Tibial artery (tissue), 4 donors: ENCODE data around the gene ZNF181.

Experiments used
- DNase-seq, 2 donors: peaks; one replicate each; pipeline ENCODE4 v3.0.0-alpha.2; 2019
- H3K27ac ChIP-seq, 2 donors: fragments of 200-600 bp; sonication (generic) in 1 of 2; 1 replicate in 1 of 2; 2 replicates in 1 of 2; pipeline ENCODE4 v1.5.1; 2018 to 2019; ENCODE audit warnings: mild to moderate bottlenecking in 1 of 2
- H3K27me3 ChIP-seq, 2 donors: fragments of 200-600 bp; sonication (generic) in 1 of 2; one replicate each; pipeline versions ENCODE4 v1.5.1 to v1.6.0; 2016 to 2019
- H3K36me3 ChIP-seq, 3 donors: fragments of 200-600 bp; sonication (generic) in 2 of 3; one replicate each; pipeline ENCODE4 v1.5.1; 2016 to 2019; ENCODE audit warnings: mild to moderate bottlenecking in 2 of 3
- H3K4me1 ChIP-seq, 4 donors: fragments of 200-600 bp; sonication (generic) in 2 of 4; 1 replicate in 3 of 4; 2 replicates in 1 of 4; pipeline ENCODE4 v1.5.1; 2016 to 2019
- H3K4me3 ChIP-seq, 2 donors: fragments of 200-600 bp; sonication (generic) in 1 of 2; 1 replicate in 1 of 2; 2 replicates in 1 of 2; pipeline ENCODE4 v1.5.1; 2018 to 2019; ENCODE audit warnings: mild to moderate bottlenecking in 2 of 2
- H3K9me3 ChIP-seq, 3 donors: fragments of 200-600 bp; sonication (generic) in 1 of 3; one replicate each; pipeline ENCODE4 v1.5.1; 2016 to 2019
- CTCF ChIP-seq, 2 experiments: fragments of 200-600 bp in 1 of 2; fragments of 450-650 bp in 1 of 2; IDR thresholded peaks; one replicate each; pipeline ENCODE4 v1.5.1; 2017 to 2019; ENCODE audit warnings: antibody characterized with exemption in 2 of 2, mild to moderate bottlenecking in 1 of 2, moderate library complexity in 1 of 2
- intact Hi-C: fragments of 100-400 bp; cut with DNase I; formaldehyde crosslinking; loops from one replicate; pipeline ENCODE4 v1.15.0; 2023; ENCODE audit warnings: low total_unique reads

Gene ZNF181

GRCh38 chr19:34732612-34733211 is 1.3 kb upstream of the ZNF181 start:
- peaks cover 4 to 29% (median 19%) of the 10 kb centered on the region in 4 donors for H3K4me1 ChIP-seq
- H3K36me3 ChIP-seq: peaks cover 22 to 30% (median 27%) of the 10 kb centered on the region in 3 donors
- no peaks in the 10 kb centered on the region for H3K27me3 ChIP-seq
- intact Hi-C loops: loop anchor here (5.0 kb wide), 1 partner anchor 40 kb away; the partner anchor contains the start of gene ZNF599
- peak overlapping the region; percentile 59 to 73 for H3K4me3 ChIP-seq
- peak overlapping the region; percentile 88 to 94 for H3K27ac ChIP-seq
- peaks cover 0 to 17% (median 6%) of the 10 kb centered on the region in 3 donors for H3K9me3 ChIP-seq
- no peak for DNase-seq
- no peak for TF ChIP-seq CTCF (IDR thresholded peaks at IDR 0.05)

GRCh38 chr19:34733266-34733745 is 737 bp upstream of the ZNF181 start:
- peaks cover 0 to 23% (median 10%) of the 10 kb centered on the region in 3 donors for H3K9me3 ChIP-seq
- DNase-seq: peak; percentile 61 to 80
- peaks cover 28 to 36% (median 33%) of the 10 kb centered on the region in 3 donors for H3K36me3 ChIP-seq
- intact Hi-C loops: loop anchor here (5.0 kb wide), 1 partner anchor 39 kb away; the partner anchor contains the start of gene ZNF599
- H3K27me3 ChIP-seq: no peaks in the 10 kb centered on the region
- no peak for TF ChIP-seq CTCF (IDR thresholded peaks at IDR 0.05)
- H3K4me1 ChIP-seq: peaks cover 4 to 29% (median 19%) of the 10 kb centered on the region in 4 donors
- H3K4me3 ChIP-seq: peak overlapping the region; percentile 59 to 73
- peak overlapping the region; percentile 88 to 94 for H3K27ac ChIP-seq

GRCh38 chr19:34734537-34735103 is 577 bp downstream of the ZNF181 start:
- Histone ChIP-seq H3K4me3 (peak overlapping the region; percentile 59 to 73), H3K27ac (peak overlapping the region; percentile 88 to 94), H3K4me1 (peaks cover 4 to 29% (median 19%) of the 10 kb centered on the region in 4 donors), H3K36me3 (peaks cover 41 to 50% (median 47%) of the 10 kb centered on the region in 3 donors), H3K9me3 (peaks cover 2 to 35% (median 17%) of the 10 kb centered on the region in 3 donors), H3K27me3 (no peaks in the 10 kb centered on the region)
- intact Hi-C loops: loop anchor here (5.0 kb wide), 1 partner anchor 38 kb away; the partner anchor contains the start of gene ZNF599
- DNase-seq: no peak
- no peak for TF ChIP-seq CTCF (IDR thresholded peaks at IDR 0.05)

GRCh38 chr19:34744896-34745690 is 11.1 kb downstream of the ZNF181 start:
- Histone ChIP-seq H3K4me1 (no peaks in the 10 kb centered on the region), H3K27me3 (no peaks in the 10 kb centered on the region), H3K36me3 (peaks cover 68 to 91% (median 90%) of the 10 kb centered on the region in 3 donors), H3K9me3 (peaks cover 28 to 100% (median 94%) of the 10 kb centered on the region in 3 donors), H3K27ac (no peak overlapping the region), H3K4me3 (no peak overlapping the region)
- no peak for DNase-seq
- intact Hi-C loops: no loop called here
- TF ChIP-seq CTCF (IDR thresholded peaks at IDR 0.05): no peak

GRCh38 chr19:34757441-34757840 is 23.4 kb downstream of the ZNF181 start:
- Histone ChIP-seq H3K36me3 (peaks cover 53 to 95% (median 92%) of the 10 kb centered on the region in 3 donors), H3K27me3 (no peaks in the 10 kb centered on the region), H3K27ac (no peak overlapping the region), H3K9me3 (peaks cover 20 to 97% (median 72%) of the 10 kb centered on the region in 3 donors), H3K4me1 (no peaks in the 10 kb centered on the region), H3K4me3 (no peak overlapping the region)
- intact Hi-C loops: no loop called here
- no peak for TF ChIP-seq CTCF (IDR thresholded peaks at IDR 0.05)
- DNase-seq: no peak
